ENCODE results near the gene KCNH5. TPM values are rescaled to one million over a fixed set of nuclear protein-coding genes. Genes with fewer than 3 reads are reported as not detected.
A peak's percentile ranks its signal among the peaks of the same experiment; 100 is the strongest.

Gene KCNH5
- total RNA-seq, 1 experiment from 2014 or later: 3.7 TPM

GRCh38 chr14:62994096-62994495 is 51.2 kb downstream of the KCNH5 start:
- DNase-seq (ENCODE audit: low read depth): no peak

- peak; percentile 18 for DNase-seq (ENCODE audit: low read depth)
Measured at GRCh38 chr14:62988967-62989366, 56.3 kb downstream of the KCNH5 start.

GRCh38 chr14:62983821-62984220 is 61.4 kb downstream of the KCNH5 start:
- no peak for DNase-seq (ENCODE audit: low read depth)

- DNase-seq (ENCODE audit: low read depth): no peak
Measured at GRCh38 chr14:62980693-62981092, 64.6 kb downstream of the KCNH5 start.

- peak; percentile 94 for DNase-seq (ENCODE audit: low read depth)
Measured at GRCh38 chr14:62957562-62957961, 87.7 kb downstream of the KCNH5 start.

GRCh38 chr14:62956413-62956812 is 88.8 kb downstream of the KCNH5 start:
- DNase-seq (ENCODE audit: low read depth): no peak

- no peak for DNase-seq (ENCODE audit: low read depth)
Measured at GRCh38 chr14:62954165-62954564, 91.1 kb downstream of the KCNH5 start.

- no peak for DNase-seq (ENCODE audit: low read depth)
Measured at GRCh38 chr14:62952226-62952625, 93.0 kb downstream of the KCNH5 start.

- no peak for DNase-seq (ENCODE audit: low read depth)
Measured at GRCh38 chr14:62947301-62947700, 98.0 kb downstream of the KCNH5 start.

- no peak for DNase-seq (ENCODE audit: low read depth)
Measured at GRCh38 chr14:62946221-62946620, 99.0 kb downstream of the KCNH5 start.

GRCh38 chr14:62943202-62943601 is 102.1 kb downstream of the KCNH5 start:
- no peak for DNase-seq (ENCODE audit: low read depth)

- DNase-seq (ENCODE audit: low read depth): no peak
Measured at GRCh38 chr14:62939970-62940369, 105.3 kb downstream of the KCNH5 start.

GRCh38 chr14:62938778-62939177 is 106.5 kb downstream of the KCNH5 start:
- DNase-seq (ENCODE audit: low read depth): no peak

- DNase-seq (ENCODE audit: low read depth): no peak
Measured at GRCh38 chr14:62934439-62934838, 110.8 kb downstream of the KCNH5 start.

- no peak for DNase-seq (ENCODE audit: low read depth)
Measured at GRCh38 chr14:62921466-62921865, 123.8 kb downstream of the KCNH5 start.

- DNase-seq (ENCODE audit: low read depth): no peak
Measured at GRCh38 chr14:62916551-62916950, 128.7 kb downstream of the KCNH5 start.

GRCh38 chr14:62914873-62915272 is 130.4 kb downstream of the KCNH5 start:
- DNase-seq (ENCODE audit: low read depth): no peak

- DNase-seq (ENCODE audit: low read depth): no peak
Measured at GRCh38 chr14:62914025-62914424, 131.2 kb downstream of the KCNH5 start.

- no peak for DNase-seq (ENCODE audit: low read depth)
Measured at GRCh38 chr14:62908506-62908905, 136.8 kb downstream of the KCNH5 start.

- DNase-seq (ENCODE audit: low read depth): no peak
Measured at GRCh38 chr14:62905566-62905965, 139.7 kb downstream of the KCNH5 start.

GRCh38 chr14:62897771-62898170 is 147.5 kb downstream of the KCNH5 start:
- DNase-seq (ENCODE audit: low read depth): no peak

GRCh38 chr14:62896932-62897456 is 148.3 kb downstream of the KCNH5 start:
- DNase-seq (ENCODE audit: low read depth): no peak

GRCh38 chr14:62894736-62895135 is 150.5 kb downstream of the KCNH5 start:
- no peak for DNase-seq (ENCODE audit: low read depth)

GRCh38 chr14:62889364-62889763 is 155.9 kb downstream of the KCNH5 start:
- no peak for DNase-seq (ENCODE audit: low read depth)

GRCh38 chr14:62886461-62886860 is 158.8 kb downstream of the KCNH5 start:
- DNase-seq (ENCODE audit: low read depth): no peak
